HG02938 (cell line): Measurements from ENCODE around the gene NRG2.

Experiments used
- ATAC-seq: cut with Tn5 transposase; IDR thresholded peaks from one replicate; pipeline ENCODE4 v1.9.1; 2021; ENCODE audit warnings: mild to moderate bottlenecking, moderate library complexity; ENCODE audit not compliant: unreplicated experiment

The NRG2 gene

GRCh38 chr5:140042643-140043507 lies at the start of gene NRG2:
TSS of gene NRG2 (minus strand) at chr5:140043299.
- ATAC-seq: peak; percentile 40

- ATAC-seq: no peak
These were observed 47.2 kb upstream of the NRG2 start for GRCh38 chr5:140090251-140090650.

GRCh38 chr5:140084541-140084940 lies 41.4 kb upstream of the NRG2 start:
- no peak for ATAC-seq

GRCh38 chr5:140083650-140084049 lies 40.6 kb upstream of the NRG2 start:
- ATAC-seq: no peak

GRCh38 chr5:140083120-140083519 lies 40.0 kb upstream of the NRG2 start:
- no peak for ATAC-seq

- ATAC-seq: no peak
These were observed 33.7 kb upstream of the NRG2 start for GRCh38 chr5:140076788-140077187.

DNA sequence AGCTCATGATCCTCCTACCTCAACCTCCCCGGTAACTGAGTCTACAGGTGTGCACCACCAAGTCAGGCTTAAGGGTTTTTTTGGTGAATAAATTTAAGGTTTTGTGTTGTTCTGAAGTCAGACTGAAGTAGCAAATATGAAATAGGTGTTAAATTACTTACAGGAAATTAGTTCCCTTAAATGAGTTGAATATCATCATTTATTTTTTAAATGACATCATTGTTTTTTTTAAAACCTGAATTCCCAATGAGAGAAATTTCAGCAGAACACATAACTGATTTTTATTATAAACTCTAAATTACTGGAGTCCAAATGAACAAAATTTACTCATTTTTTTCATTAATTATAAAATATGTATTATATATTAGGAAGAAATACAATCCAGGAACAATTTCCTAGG lies 33.0 kb upstream of the NRG2 start:
- ATAC-seq: no peak

- no peak for ATAC-seq
These were observed 32.3 kb upstream of the NRG2 start for GRCh38 chr5:140075371-140075770.

DNA sequence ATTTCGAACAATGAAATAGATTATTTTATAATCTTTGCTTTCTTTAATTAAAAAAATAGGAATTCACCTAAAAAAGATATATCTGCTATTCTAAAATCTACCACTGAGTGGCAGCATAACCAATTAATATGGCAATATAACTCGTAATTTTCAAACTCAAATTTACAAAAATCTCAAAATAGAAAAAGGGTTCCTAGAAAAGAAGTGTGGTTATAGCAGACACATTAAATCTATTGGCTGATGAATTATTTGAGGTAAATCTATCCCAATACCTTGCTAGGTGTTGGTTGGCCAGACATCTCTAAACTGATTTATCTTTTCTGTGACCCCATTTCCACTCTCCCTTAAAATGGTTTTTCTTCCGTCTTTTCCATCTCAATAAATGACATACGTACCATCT lies 30.2 kb upstream of the NRG2 start:
- no peak for ATAC-seq

- ATAC-seq: no peak
These were observed 29.7 kb upstream of the NRG2 start for GRCh38 chr5:140072812-140073211.

GRCh38 chr5:140060816-140061215 lies 17.7 kb upstream of the NRG2 start:
- ATAC-seq: no peak

DNA sequence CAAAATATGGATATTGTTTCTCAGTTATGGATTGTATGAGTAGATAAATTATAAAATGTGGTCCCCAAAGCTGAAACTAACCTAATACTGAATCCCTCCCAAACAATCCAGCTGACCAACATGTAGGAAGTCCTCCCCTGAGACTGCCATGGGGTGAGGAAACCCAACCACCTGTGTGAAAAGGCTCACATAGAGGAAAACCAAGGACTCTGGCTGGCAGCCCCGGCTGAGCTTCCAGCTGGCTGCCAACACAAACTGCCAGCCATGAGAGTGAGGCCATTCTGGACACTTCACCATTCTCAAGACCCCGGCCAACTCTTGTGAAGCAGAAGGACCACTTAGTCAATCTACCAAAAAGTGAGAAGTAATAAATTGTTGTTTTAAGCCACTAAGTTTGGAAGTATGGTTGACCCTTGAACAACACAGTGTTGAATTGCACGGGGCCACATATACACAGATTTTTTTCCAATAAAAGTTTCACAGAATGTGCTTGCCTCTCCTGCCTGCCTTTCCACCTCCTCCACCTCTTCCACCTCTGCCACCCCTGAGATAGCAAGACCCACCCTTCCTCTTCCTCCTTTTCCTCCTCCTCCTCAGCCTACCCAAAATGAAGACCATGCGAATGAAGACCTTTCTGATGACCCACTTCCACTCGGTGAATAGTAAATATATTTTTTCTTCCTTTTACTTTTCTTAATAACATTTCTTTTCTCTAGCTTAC lies 15.3 kb upstream of the NRG2 start:
- ATAC-seq: no peak

DNA sequence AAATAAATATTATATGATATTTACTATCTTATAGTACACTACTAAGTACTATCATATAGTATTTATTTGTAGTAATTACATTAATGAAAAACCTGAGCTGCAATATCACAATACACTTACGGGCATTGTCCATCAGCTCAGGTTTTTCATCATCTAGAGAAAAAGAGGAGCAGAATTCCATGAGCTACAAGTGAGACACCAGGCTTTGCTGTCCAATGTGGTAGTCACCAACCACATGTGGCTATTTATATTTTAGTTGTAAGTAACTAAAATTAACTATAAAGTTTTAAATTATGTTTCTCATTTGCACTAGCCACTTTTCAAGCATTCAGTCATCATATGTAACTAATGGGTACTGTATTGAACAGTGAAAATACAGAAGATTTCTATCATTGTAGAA lies 13.8 kb upstream of the NRG2 start:
- no peak for ATAC-seq

GRCh38 chr5:140055152-140055551 lies 12.1 kb upstream of the NRG2 start:
- ATAC-seq: no peak

DNA sequence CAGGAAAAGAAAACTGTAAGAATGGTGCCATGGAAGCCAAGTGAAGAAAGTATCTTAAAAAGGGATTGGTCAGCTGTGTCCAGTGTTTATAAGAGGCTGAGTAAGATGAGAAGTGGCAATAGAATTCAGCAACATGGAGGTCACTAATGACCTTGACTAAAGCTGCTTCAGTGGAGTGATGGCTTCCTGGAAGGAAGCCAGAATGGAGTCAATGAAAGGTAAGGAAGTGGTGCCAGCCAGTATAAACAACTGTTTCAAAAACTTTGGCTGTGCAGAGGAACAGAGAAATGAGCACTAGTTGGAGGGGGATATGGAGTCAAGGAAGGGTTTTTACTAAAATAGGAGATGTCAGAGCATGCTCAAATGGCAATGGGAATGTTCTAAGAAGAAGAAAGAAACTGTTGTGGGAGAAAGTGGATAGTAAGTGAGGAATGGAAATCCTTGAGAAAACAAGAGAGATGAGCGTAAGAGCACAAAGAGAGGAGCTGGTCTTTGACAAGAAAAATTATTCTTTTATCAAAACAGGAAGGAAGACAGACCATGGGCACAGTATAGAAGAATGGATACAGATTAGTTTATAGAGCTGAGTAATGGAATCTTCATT lies 11.1 kb upstream of the NRG2 start:
- no peak for ATAC-seq

DNA sequence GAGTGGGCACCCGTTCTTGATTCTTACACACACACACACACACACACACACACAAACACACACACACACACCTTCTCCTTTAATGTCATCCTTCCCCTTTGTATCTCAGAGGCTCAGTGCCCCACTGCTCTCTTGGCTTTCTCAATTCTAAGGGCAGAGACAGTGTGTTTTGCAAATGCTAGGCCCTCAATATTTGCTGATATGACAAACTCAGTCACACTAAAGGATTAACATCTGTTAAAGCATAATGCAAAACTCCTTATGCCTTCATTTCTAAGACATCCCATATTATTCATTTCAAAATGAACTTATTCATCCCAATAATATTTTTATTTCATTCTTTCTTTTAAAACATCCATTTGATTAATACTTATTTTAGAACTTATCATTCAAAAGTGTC lies 8.9 kb upstream of the NRG2 start:
- no peak for ATAC-seq

DNA sequence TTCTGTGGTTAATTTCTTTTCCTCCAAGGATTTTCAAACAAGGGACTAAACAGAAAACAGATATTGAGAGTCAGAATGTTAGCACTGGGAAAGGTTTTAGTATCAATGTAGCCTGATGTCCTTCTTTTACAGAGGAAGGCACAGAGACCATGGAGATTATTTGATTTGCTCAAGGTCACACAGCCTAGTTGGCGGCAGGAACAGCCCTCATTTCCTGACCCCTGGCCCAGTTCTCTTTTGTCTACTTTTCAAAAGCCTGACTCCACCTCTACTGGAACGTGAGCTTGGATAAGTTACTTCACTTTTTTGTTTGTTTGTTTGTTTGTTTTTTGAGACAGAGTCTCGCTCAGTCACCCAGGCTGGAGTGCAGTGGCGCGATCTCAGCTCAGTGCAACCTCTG lies 6.6 kb upstream of the NRG2 start:
- no peak for ATAC-seq

- ATAC-seq: no peak
These were observed 6.1 kb upstream of the NRG2 start for GRCh38 chr5:140049205-140049604.

DNA sequence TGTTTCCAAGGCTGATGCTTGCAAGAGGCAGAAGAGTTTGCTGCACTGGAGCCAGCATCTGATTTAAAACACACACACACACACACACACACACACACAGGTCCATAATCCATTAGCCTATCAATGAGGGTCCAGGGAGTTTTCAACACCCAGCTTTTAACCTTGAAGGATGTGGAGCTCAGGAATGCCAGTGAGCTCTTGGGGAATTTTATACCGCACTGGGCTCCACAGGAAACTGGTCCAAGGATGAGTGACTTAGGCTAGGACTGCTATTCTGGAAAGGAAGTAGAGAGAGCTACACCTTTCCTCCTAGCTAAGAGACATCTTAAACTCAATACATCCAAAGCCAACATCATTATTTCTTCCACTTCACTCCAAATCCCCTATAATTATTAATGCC lies 942 bp upstream of the NRG2 start:
- ATAC-seq: no peak

DNA sequence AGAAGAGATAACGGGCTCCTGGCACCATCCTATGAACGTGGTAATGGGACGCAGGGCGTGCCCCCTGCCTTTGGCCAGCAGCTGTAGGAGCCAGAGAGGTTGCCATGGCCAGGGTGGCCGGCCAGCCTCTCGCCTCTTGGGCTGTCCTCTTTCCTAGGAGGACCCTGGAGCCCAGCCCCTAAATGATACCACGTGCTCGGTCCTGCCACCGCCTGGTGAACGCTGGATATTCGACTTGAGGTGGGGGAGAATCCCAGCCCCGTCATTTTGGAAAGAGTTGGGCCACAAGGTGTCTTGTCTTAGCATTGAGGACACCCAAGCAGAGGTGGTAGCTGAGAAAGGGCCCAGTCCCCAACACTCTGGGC lies 391 bp upstream of the NRG2 start:
- no peak for ATAC-seq

DNA sequence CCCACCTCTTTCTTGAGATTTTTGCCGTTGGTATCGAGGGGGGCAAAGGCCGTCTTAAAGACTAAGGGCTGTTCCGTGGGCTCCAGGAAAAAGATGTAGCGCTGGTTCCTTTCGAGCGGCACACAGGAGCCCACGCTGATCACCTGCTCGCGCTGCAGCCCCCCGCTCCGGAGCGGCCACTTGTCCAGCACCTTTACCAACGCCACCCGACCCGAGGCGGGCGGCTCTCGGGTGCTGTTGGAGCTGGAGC lies 781 bp downstream of the NRG2 start:
- ATAC-seq: no peak
